K562 (cell line): ENCODE results near the gene PLEKHF1. TPM values are rescaled to one million over a fixed set of nuclear protein-coding genes. Genes with fewer than 3 reads are reported as not detected.

ENCODE experiments used
- ADNP ChIP-seq: fragments of 200-800 bp; sonication (Bioruptor generic); IDR thresholded peaks from 2 replicates; pipeline ENCODE4 v1.6.1; 2016; ENCODE audit warnings: missing genetic modification characterization, missing compliant biosample characterization
- ARID1B ChIP-seq: fragments of 450-650 bp; IDR thresholded peaks from 2 replicates; pipeline ENCODE4 v1.6.1; 2016; ENCODE audit warnings: antibody characterized with exemption, mild to moderate bottlenecking, inconsistent platforms
- BHLHE40 ChIP-seq: IDR thresholded peaks from 2 replicates; pipeline ENCODE4 v1.6.1; 2011; ENCODE audit warnings: low read length, improper control_type of control experiment
- DPF2 ChIP-seq: fragments of 450-650 bp; IDR thresholded peaks from 2 replicates; pipeline ENCODE4 v1.6.1; 2016
- MAFG ChIP-seq: fragments of 450-650 bp; conservative IDR thresholded peaks from 2 replicates; pipeline ENCODE4 v1.6.1; 2016; ENCODE audit warnings: missing genetic modification characterization, missing compliant biosample characterization
- MYC ChIP-seq, 2 experiments: fragments of 250-450 bp in 1 of 2; sonication (Bioruptor Pico) in 1 of 2; IDR thresholded peaks; 2 replicates each; pipeline versions ENCODE4 v1.5.1 to v1.6.1; 2012 to 2021; ENCODE audit warnings: low read depth in 2 of 2, borderline replicate concordance in 1 of 2, improper control_type of control experiment in 1 of 2, low read length in 1 of 2, mild to moderate bottlenecking in 1 of 2, moderate library complexity in 1 of 2
- U2AF2 ChIP-seq: fragments of 200-400 bp; formaldehyde crosslinking; optimal IDR thresholded peaks from 2 replicates; pipeline ENCODE3; 2017; ENCODE audit warnings: low read depth, mild to moderate bottlenecking, low read length
- WHSC1 ChIP-seq: IDR thresholded peaks from one replicate; pipeline ENCODE4 v1.6.1; 2012; ENCODE audit warnings: low read length, control low read depth, inconsistent platforms
- ZNF140 ChIP-seq: fragments of 250-450 bp; sonication (Bioruptor Pico); IDR thresholded peaks from 2 replicates; pipeline ENCODE4 v1.8.0; 2021; ENCODE audit warnings: moderate library complexity, mild to moderate bottlenecking, inconsistent platforms
- ZNF316 ChIP-seq: fragments of 450-650 bp; IDR thresholded peaks from 2 replicates; pipeline ENCODE4 v1.6.1; 2016
- ZNF431 ChIP-seq: sonication (generic); formaldehyde crosslinking; IDR thresholded peaks from 2 replicates; pipeline ENCODE4 v1.8.0; 2022; ENCODE audit warnings: mild to moderate bottlenecking, missing genetic modification reagents
- polyA plus RNA-seq, 8 experiments: library from polyadenylated mRNA; depleted of rRNA in 4 of 8; stranded (reverse) in 5 of 8; unstranded in 3 of 8; fragments of >200 nt; fragmentation: Nextera tagmentation in 2 of 8; fragmentation: Illumina TruSeq in 1 of 8; extraction: Ambion mirVana in 2 of 8; extraction: Trizol in 1 of 8; gene quantifications; 2 replicates each; pipeline versions ENCODE4 v1.2.1 to v1.2.3, GENCODE V29; 2011 to 2014; ENCODE audit warnings: inconsistent platforms in 1 of 8, missing spikeins in 1 of 8
- total RNA-seq, 7 experiments: library from RNA; depleted of rRNA in 6 of 7; stranded (reverse); fragments of >200 nt in 6 of 7; fragmentation: Illumina TruSeq in 2 of 7; extraction: Trizol in 2 of 7; gene quantifications; 2 replicates each; pipeline versions ENCODE4 v1.2.1 to v1.2.3, GENCODE V29; 2011 to 2021; ENCODE audit warnings: low replicate concordance in 1 of 7
- TF ChIP-seq, protein P1 (sequence below): fragments of 200-800 bp; sonication (Bioruptor generic); IDR thresholded peaks from 2 replicates; pipeline ENCODE4 v1.6.1; 2017; ENCODE audit warnings: missing genetic modification characterization, missing compliant biosample characterization
- TF ChIP-seq, protein P2 (sequence below): fragments of 450-650 bp; IDR thresholded peaks from 2 replicates; pipeline ENCODE4 v1.7.1; 2018; ENCODE audit warnings: mild to moderate bottlenecking, low read depth; ENCODE audit not compliant: partially characterized antibody
- TF ChIP-seq, protein P3 (sequence below): fragments of 250-450 bp; sonication (Bioruptor Pico); IDR thresholded peaks from 2 replicates; pipeline ENCODE4 v1.8.0; 2021; ENCODE audit warnings: borderline replicate concordance, mild to moderate bottlenecking, moderate library complexity; ENCODE audit not compliant: poor library complexity, severe bottlenecking
- TF ChIP-seq, protein P4 (sequence below): fragments of 450-650 bp; conservative IDR thresholded peaks from 2 replicates; pipeline ENCODE4 v1.6.1; 2016; ENCODE audit warnings: missing genetic modification characterization, low read depth, mild to moderate bottlenecking, control low read depth, missing compliant biosample characterization
- TF ChIP-seq, protein P5 (sequence below): fragments of 250-450 bp; sonication (Bioruptor Pico); IDR thresholded peaks from 2 replicates; pipeline ENCODE4 v1.8.0; 2021; ENCODE audit warnings: moderate library complexity, mild to moderate bottlenecking, inconsistent platforms
- TF ChIP-seq, protein P6 (sequence below): fragments of 250-450 bp; sonication (Bioruptor Pico); IDR thresholded peaks from 2 replicates; pipeline ENCODE4 v1.4.0; 2020; ENCODE audit warnings: mild to moderate bottlenecking

PLEKHF1 gene
- total and polyA plus RNA-seq, 9 of the 15 experiments (the other 6 are each of a cell fraction or from before 2014, with no cell fraction given): 0.07 to 13.4 (median 3.9) TPM; not detected in 1

DNA sequence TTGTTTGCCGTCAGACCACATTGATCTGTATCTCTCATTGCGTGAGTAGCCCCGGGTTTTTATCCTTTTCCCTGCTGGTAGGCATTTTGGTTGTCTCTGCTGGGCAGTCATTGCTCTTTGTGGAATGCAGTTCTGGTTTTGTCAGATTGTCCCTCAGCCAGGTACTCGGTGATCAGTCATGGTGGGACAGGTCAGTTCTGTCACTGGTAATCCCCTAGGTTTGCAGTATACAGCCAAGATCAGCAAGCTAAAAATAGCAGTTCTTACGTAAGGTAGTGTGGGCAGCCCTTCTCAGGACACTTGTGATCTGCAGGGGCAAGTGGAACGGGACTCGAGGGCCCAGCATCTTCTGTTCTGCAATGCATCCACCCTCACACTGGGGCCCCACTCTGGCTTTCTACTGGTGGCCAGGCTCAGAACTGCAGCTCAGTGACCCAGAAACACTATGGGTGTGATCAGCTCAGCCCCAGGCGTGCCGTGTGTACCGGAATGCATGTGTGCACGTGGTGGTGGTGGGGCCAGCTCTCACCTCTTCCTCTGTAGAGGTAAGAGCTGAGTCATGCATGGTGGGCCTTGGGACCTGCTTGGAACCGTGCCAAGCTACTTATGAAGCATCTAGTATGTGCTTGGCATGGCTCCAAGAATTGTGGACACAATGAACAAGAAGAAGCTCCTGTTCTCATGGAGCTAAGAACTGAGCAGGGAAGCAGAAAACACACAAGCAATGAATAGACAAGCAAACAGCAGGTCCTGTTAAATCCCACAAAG lies 6.3 kb downstream of the PLEKHF1 start (continued):
- TF ChIP-seq, protein P1, sequence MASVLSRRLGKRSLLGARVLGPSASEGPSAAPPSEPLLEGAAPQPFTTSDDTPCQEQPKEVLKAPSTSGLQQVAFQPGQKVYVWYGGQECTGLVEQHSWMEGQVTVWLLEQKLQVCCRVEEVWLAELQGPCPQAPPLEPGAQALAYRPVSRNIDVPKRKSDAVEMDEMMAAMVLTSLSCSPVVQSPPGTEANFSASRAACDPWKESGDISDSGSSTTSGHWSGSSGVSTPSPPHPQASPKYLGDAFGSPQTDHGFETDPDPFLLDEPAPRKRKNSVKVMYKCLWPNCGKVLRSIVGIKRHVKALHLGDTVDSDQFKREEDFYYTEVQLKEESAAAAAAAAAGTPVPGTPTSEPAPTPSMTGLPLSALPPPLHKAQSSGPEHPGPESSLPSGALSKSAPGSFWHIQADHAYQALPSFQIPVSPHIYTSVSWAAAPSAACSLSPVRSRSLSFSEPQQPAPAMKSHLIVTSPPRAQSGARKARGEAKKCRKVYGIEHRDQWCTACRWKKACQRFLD: 0 out of 2 replicates have a peak, but pooled peaks have one; percentile 40
- TF ChIP-seq, protein P2, sequence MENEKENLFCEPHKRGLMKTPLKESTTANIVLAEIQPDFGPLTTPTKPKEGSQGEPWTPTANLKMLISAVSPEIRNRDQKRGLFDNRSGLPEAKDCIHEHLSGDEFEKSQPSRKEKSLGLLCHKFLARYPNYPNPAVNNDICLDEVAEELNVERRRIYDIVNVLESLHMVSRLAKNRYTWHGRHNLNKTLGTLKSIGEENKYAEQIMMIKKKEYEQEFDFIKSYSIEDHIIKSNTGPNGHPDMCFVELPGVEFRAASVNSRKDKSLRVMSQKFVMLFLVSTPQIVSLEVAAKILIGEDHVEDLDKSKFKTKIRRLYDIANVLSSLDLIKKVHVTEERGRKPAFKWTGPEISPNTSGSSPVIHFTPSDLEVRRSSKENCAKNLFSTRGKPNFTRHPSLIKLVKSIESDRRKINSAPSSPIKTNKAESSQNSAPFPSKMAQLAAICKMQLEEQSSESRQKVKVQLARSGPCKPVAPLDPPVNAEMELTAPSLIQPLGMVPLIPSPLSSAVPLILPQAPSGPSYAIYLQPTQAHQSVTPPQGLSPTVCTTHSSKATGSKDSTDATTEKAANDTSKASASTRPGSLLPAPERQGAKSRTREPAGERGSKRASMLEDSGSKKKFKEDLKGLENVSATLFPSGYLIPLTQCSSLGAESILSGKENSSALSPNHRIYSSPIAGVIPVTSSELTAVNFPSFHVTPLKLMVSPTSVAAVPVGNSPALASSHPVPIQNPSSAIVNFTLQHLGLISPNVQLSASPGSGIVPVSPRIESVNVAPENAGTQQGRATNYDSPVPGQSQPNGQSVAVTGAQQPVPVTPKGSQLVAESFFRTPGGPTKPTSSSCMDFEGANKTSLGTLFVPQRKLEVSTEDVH: no peak
- TF ChIP-seq ADNP (tag): no peak
- TF ChIP-seq ZNF431 (CRISPR knock-in tag): no peak
- no peak for TF ChIP-seq DPF2
- TF ChIP-seq BHLHE40: peak; percentile 91
- TF ChIP-seq, protein P3, sequence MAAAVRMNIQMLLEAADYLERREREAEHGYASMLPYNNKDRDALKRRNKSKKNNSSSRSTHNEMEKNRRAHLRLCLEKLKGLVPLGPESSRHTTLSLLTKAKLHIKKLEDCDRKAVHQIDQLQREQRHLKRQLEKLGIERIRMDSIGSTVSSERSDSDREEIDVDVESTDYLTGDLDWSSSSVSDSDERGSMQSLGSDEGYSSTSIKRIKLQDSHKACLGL (CRISPR knock-in tag): no peak
- no peak for TF ChIP-seq WHSC1
- TF ChIP-seq, protein P4, sequence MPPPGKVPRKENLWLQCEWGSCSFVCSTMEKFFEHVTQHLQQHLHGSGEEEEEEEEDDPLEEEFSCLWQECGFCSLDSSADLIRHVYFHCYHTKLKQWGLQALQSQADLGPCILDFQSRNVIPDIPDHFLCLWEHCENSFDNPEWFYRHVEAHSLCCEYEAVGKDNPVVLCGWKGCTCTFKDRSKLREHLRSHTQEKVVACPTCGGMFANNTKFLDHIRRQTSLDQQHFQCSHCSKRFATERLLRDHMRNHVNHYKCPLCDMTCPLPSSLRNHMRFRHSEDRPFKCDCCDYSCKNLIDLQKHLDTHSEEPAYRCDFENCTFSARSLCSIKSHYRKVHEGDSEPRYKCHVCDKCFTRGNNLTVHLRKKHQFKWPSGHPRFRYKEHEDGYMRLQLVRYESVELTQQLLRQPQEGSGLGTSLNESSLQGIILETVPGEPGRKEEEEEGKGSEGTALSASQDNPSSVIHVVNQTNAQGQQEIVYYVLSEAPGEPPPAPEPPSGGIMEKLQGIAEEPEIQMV (tag): no peak
- TF ChIP-seq, protein P5, sequence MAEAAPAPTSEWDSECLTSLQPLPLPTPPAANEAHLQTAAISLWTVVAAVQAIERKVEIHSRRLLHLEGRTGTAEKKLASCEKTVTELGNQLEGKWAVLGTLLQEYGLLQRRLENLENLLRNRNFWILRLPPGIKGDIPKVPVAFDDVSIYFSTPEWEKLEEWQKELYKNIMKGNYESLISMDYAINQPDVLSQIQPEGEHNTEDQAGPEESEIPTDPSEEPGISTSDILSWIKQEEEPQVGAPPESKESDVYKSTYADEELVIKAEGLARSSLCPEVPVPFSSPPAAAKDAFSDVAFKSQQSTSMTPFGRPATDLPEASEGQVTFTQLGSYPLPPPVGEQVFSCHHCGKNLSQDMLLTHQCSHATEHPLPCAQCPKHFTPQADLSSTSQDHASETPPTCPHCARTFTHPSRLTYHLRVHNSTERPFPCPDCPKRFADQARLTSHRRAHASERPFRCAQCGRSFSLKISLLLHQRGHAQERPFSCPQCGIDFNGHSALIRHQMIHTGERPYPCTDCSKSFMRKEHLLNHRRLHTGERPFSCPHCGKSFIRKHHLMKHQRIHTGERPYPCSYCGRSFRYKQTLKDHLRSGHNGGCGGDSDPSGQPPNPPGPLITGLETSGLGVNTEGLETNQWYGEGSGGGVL (CRISPR knock-in tag): no peak
- TF ChIP-seq U2AF2: no peak
- 0 out of 2 replicates have a peak, but pooled peaks have one; percentile 9 for TF ChIP-seq ARID1B
- no peak for TF ChIP-seq ZNF140 (CRISPR knock-in tag)
- TF ChIP-seq MYC (IDR thresholded peaks at IDR 0.05; ENCODE audit: low read depth, low read length): peak; percentile 66
- TF ChIP-seq MYC (CRISPR knock-in tag; IDR thresholded peaks at IDR 0.05; ENCODE audit: borderline replicate concordance, low read depth): no peak
- TF ChIP-seq ZNF316: peak; percentile 63
- peak; percentile 29; the same call in 1 of the 2 replicates for TF ChIP-seq MAFG (tag)
- TF ChIP-seq, protein P6, sequence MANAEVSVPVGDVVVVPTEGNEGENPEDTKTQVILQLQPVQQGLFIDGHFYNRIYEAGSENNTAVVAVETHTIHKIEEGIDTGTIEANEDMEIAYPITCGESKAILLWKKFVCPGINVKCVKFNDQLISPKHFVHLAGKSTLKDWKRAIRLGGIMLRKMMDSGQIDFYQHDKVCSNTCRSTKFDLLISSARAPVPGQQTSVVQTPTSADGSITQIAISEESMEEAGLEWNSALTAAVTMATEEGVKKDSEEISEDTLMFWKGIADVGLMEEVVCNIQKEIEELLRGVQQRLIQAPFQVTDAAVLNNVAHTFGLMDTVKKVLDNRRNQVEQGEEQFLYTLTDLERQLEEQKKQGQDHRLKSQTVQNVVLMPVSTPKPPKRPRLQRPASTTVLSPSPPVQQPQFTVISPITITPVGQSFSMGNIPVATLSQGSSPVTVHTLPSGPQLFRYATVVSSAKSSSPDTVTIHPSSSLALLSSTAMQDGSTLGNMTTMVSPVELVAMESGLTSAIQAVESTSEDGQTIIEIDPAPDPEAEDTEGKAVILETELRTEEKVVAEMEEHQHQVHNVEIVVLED (CRISPR knock-in tag): no peak
